Caco-2 (cell line): ENCODE data around the gene MRGPRE. TPM values are rescaled to one million over a fixed set of nuclear protein-coding genes. Genes with fewer than 3 reads are reported as not detected.

ENCODE experiments used
- BruUV-seq: library from RNA; stranded (reverse); fragments of 400-500 nt; replicated peaks from 2 replicates; lab custom pipeline; 2021; lab: Mats Ljungman, UMichigan
- CTCF ChIA-PET: fragments of 300-600 bp; sonication (Branson Sonifier 250); formaldehyde crosslinking; loops from one replicate; lab custom pipeline; 2022; ENCODE audit warnings: antibody characterized with exemption; lab: Charles Lee
- POLR2A ChIA-PET: fragments of 300-600 bp; sonication (Branson Sonifier 250); formaldehyde crosslinking; loops from one replicate; lab custom pipeline; 2022; ENCODE audit warnings: antibody characterized with exemption; lab: Charles Lee
- DNase-seq, 2 experiments: peaks; one replicate each; pipeline versions ENCODE4 v3.0.0 to v3.0.0-alpha.2; 2020 to 2022
- H3K27me3 ChIP-seq: replicated peaks from 2 replicates; pipeline ENCODE4 v1.6.0; 2011; ENCODE audit warnings: low read length; ENCODE audit not compliant: control insufficient read depth, insufficient read depth
- H3K36me3 ChIP-seq: 2 replicates; pipeline ENCODE4 v1.5.1; 2011; ENCODE audit warnings: low read length; ENCODE audit not compliant: control insufficient read depth, insufficient read depth
- H3K4me1 ChIP-seq: fragments of 250-450 bp; sonication (Bioruptor Pico); 2 replicates; pipeline ENCODE4 v1.5.1; 2020; ENCODE audit warnings: mild to moderate bottlenecking
- H3K4me3 ChIP-seq: 2 replicates; pipeline ENCODE4 v1.5.1; 2011; ENCODE audit warnings: low read depth, mild to moderate bottlenecking, control low read depth, low read length
- H3K9me3 ChIP-seq: fragments of 250-450 bp; sonication (Bioruptor Pico); 2 replicates; pipeline ENCODE4 v1.5.1; 2020; ENCODE audit warnings: mild to moderate bottlenecking, moderate library complexity
- H3K27ac Mint-ChIP-seq: one replicate; pipeline ENCODE4 v1.8.0; 2022; ENCODE audit warnings: mixed read lengths; ENCODE audit not compliant: unreplicated experiment
- H3K27me3 Mint-ChIP-seq: one replicate; pipeline ENCODE4 v1.8.0; 2022; ENCODE audit warnings: mixed read lengths; ENCODE audit not compliant: insufficient read depth, unreplicated experiment
- H3K36me3 Mint-ChIP-seq: one replicate; pipeline ENCODE4 v1.8.0; 2022; ENCODE audit warnings: mild to moderate bottlenecking, mixed read lengths; ENCODE audit not compliant: insufficient read depth, unreplicated experiment
- H3K4me1 Mint-ChIP-seq: one replicate; pipeline ENCODE4 v1.8.0; 2022; ENCODE audit warnings: low read depth, mixed read lengths; ENCODE audit not compliant: unreplicated experiment
- H3K4me3 Mint-ChIP-seq: one replicate; pipeline ENCODE4 v1.8.0; 2022; ENCODE audit warnings: mild to moderate bottlenecking, moderate library complexity, mixed read lengths; ENCODE audit not compliant: unreplicated experiment
- H3K9me3 Mint-ChIP-seq: one replicate; pipeline ENCODE4 v1.8.0; 2022; ENCODE audit warnings: mixed read lengths; ENCODE audit not compliant: unreplicated experiment
- CTCF ChIP-seq, 2 experiments: fragments of 200-600 bp in 1 of 2; IDR thresholded peaks; 1 replicate in 1 of 2; 2 replicates in 1 of 2; pipeline versions ENCODE4 v1.5.1 to v1.8.0; 2011 to 2022; ENCODE audit warnings: antibody characterized with exemption in 1 of 2, control low read depth in 1 of 2, inconsistent platforms in 1 of 2, low read depth in 1 of 2, low read length in 1 of 2, mild to moderate bottlenecking in 1 of 2, moderate library complexity in 1 of 2; ENCODE audit not compliant: insufficient read depth in 1 of 2, severe bottlenecking in 1 of 2, unreplicated experiment in 1 of 2
- intact Hi-C: fragments of 100-400 bp; cut with micrococcal nuclease; formaldehyde crosslinking; loops from one replicate; pipeline ENCODE4 v1.10.0; 2022; ENCODE audit not compliant: unreplicated experiment
- total RNA-seq: library from RNA; stranded (reverse); gene quantifications from 2 replicates; pipeline ENCODE4 v1.2.3, GENCODE V29; 2022

MRGPRE gene
- total RNA-seq, 1 experiment from 2014 or later, result not detected

- Mint-ChIP-seq H3K27me3 (peaks cover 42% of the 10 kb centered on the region), H3K36me3 (no peaks in the 10 kb centered on the region), H3K9me3 (no peaks in the 10 kb centered on the region), H3K27ac (no peak overlapping the region), H3K4me1 (no peaks in the 10 kb centered on the region), H3K4me3 (no peak overlapping the region)
- no peaks in the 10 kb centered on the region for H3K9me3 ChIP-seq
- ChIA-PET POLR2A (no interaction called here), CTCF (no interaction called here)
- DNase-seq, result peak in 1 of 2 experiments; percentile 16
- peaks cover 4% of the 10 kb centered on the region for H3K27me3 ChIP-seq
- no peak overlapping the region for H3K4me3 ChIP-seq
- TF ChIP-seq CTCF (IDR thresholded peaks at IDR 0.05; ENCODE audit: insufficient read depth in 1 of 2, low read depth in 1 of 2, low read length in 1 of 2, severe bottlenecking in 1 of 2, unreplicated experiment in 1 of 2), result no peak
- no peaks in the 10 kb centered on the region for H3K4me1 ChIP-seq
- intact Hi-C loops, result no loop called here
- no peaks in the 10 kb centered on the region for H3K36me3 ChIP-seq
- no TSS peak for BruUV-seq
Observed at GRCh38 chr11:3220101-3220500, 12.1 kb downstream of the MRGPRE start.

- intact Hi-C loops, result loop anchor here (5.0 kb wide), 1 partner anchor 127 kb away; no protein-coding TSS in a partner anchor
- no peaks in the 10 kb centered on the region for H3K4me1 ChIP-seq
- no peak for TF ChIP-seq CTCF (IDR thresholded peaks at IDR 0.05; ENCODE audit: insufficient read depth in 1 of 2, low read depth in 1 of 2, low read length in 1 of 2, severe bottlenecking in 1 of 2, unreplicated experiment in 1 of 2)
- H3K9me3 ChIP-seq, result no peaks in the 10 kb centered on the region
- no peak overlapping the region for H3K4me3 ChIP-seq
- no TSS peak for BruUV-seq
- H3K27me3 ChIP-seq, result peaks cover 4% of the 10 kb centered on the region
- no peaks in the 10 kb centered on the region for H3K36me3 ChIP-seq
- peak in 1 of 2 experiments; percentile 32 for DNase-seq
- ChIA-PET CTCF (no interaction called here), POLR2A (no interaction called here)
- Mint-ChIP-seq H3K4me3 (no peak overlapping the region), H3K27ac (no peak overlapping the region), H3K9me3 (no peaks in the 10 kb centered on the region), H3K36me3 (no peaks in the 10 kb centered on the region), H3K27me3 (peaks cover 42% of the 10 kb centered on the region), H3K4me1 (no peaks in the 10 kb centered on the region)
Observed at GRCh38 chr11:3219281-3219892, 12.8 kb downstream of the MRGPRE start.

- no TSS peak for BruUV-seq
- Mint-ChIP-seq H3K27ac (no peak within 1 kb of the TSS), H3K4me1 (no peaks in the 10 kb centered on the region), H3K4me3 (no peak within 1 kb of the TSS), H3K36me3 (no peaks in the 10 kb centered on the region), H3K9me3 (no peaks in the 10 kb centered on the region), H3K27me3 (peaks cover 45% of the 10 kb centered on the region)
- intact Hi-C loops, result loop anchor here (5.0 kb wide), 1 partner anchor 126 kb away; no protein-coding TSS in a partner anchor
- ChIA-PET CTCF (no interaction called here), POLR2A (no interaction called here)
- no peak for TF ChIP-seq CTCF (IDR thresholded peaks at IDR 0.05; ENCODE audit: insufficient read depth in 1 of 2, low read depth in 1 of 2, low read length in 1 of 2, severe bottlenecking in 1 of 2, unreplicated experiment in 1 of 2)
- peaks cover 4% of the 10 kb centered on the region for H3K27me3 ChIP-seq
- no peak within 1 kb of the TSS for H3K4me3 ChIP-seq
- peak in 1 of 2 experiments; percentile 32 for DNase-seq
- no peaks in the 10 kb centered on the region for H3K36me3 ChIP-seq
- no peaks in the 10 kb centered on the region for H3K9me3 ChIP-seq
- no peaks in the 10 kb centered on the region for H3K4me1 ChIP-seq
Observed at GRCh38 chr11:3218483-3219280, 13.5 kb downstream of the MRGPRE start, which contains the start of gene MRGPRG. Gene MRGPRG (minus strand): TSS chr11:3218813. CDS start chr11:3218813, 0 bp downstream.
